SK-N-SH treated with all-trans-retinoic acid at 6 μM for 48 hours (cell line): Measurements from ENCODE around the gene TMEM125.

ENCODE experiments used
- ATAC-seq: fragments of 200-7000 bp; cut with Tn5 transposase; 3 replicates; pipeline ENCODE4 v1.9.1; 2020; ENCODE audit warnings: mild to moderate bottlenecking, moderate library complexity
- ARNTL ChIP-seq: fragments of 450-650 bp; formaldehyde crosslinking; IDR thresholded peaks from 2 replicates; pipeline ENCODE4 v1.5.0; 2020; ENCODE audit warnings: low read depth, mild to moderate bottlenecking, moderate library complexity, borderline replicate concordance
- BACH2 ChIP-seq: fragments of 250-450 bp; sonication (Bioruptor Pico); IDR thresholded peaks from 2 replicates; pipeline ENCODE4 v1.9.0; 2021; ENCODE audit warnings: mild to moderate bottlenecking, borderline replicate concordance
- CSDC2 ChIP-seq: fragments of 250-450 bp; sonication (Bioruptor Pico); IDR thresholded peaks from 2 replicates; pipeline ENCODE4 v1.5.0; 2020; ENCODE audit warnings: mild to moderate bottlenecking, moderate library complexity
- GLIS3 ChIP-seq: fragments of 250-450 bp; sonication (Bioruptor Pico); IDR thresholded peaks from 2 replicates; pipeline ENCODE4 v1.5.0; 2020; ENCODE audit warnings: mild to moderate bottlenecking, moderate library complexity
- ISL1 ChIP-seq: fragments of 250-450 bp; sonication (Bioruptor Pico); IDR thresholded peaks from 2 replicates; pipeline ENCODE4 v2.1.2; 2022; ENCODE audit warnings: mild to moderate bottlenecking, moderate library complexity
- OSR1 ChIP-seq: fragments of 250-450 bp; sonication (Bioruptor Pico); IDR thresholded peaks from 2 replicates; pipeline ENCODE4 v1.8.0; 2022; ENCODE audit warnings: moderate library complexity, mild to moderate bottlenecking, inconsistent platforms
- PPARA ChIP-seq: fragments of 250-450 bp; sonication (Bioruptor Pico); IDR thresholded peaks from 2 replicates; pipeline ENCODE4 v1.5.0; 2020; ENCODE audit warnings: mild to moderate bottlenecking, borderline replicate concordance
- RARB ChIP-seq: fragments of 250-450 bp; sonication (Bioruptor Pico); IDR thresholded peaks from 2 replicates; pipeline ENCODE4 v1.8.0; 2021; ENCODE audit warnings: mild to moderate bottlenecking, moderate library complexity
- SNAI2 ChIP-seq: fragments of 250-450 bp; sonication (Bioruptor Pico); IDR thresholded peaks from 2 replicates; pipeline ENCODE4 v1.5.0; 2020; ENCODE audit warnings: mild to moderate bottlenecking, moderate library complexity
- TCF4 ChIP-seq: fragments of 250-450 bp; sonication (Bioruptor Pico); IDR thresholded peaks from 2 replicates; pipeline ENCODE4 v1.8.0; 2021; ENCODE audit warnings: mild to moderate bottlenecking, moderate library complexity, borderline replicate concordance
- TOX ChIP-seq: fragments of 250-450 bp; sonication (Bioruptor Pico); IDR thresholded peaks from 2 replicates; pipeline ENCODE4 v1.8.0; 2021; ENCODE audit warnings: mild to moderate bottlenecking, moderate library complexity, borderline replicate concordance
- ZC3H10 ChIP-seq: fragments of 250-450 bp; sonication (Bioruptor Pico); IDR thresholded peaks from 2 replicates; pipeline ENCODE4 v1.5.1; 2021; ENCODE audit warnings: mild to moderate bottlenecking, moderate library complexity
- ZFP3 ChIP-seq: fragments of 250-450 bp; sonication (Bioruptor Pico); IDR thresholded peaks from 2 replicates; pipeline ENCODE4 v1.5.0; 2020; ENCODE audit warnings: mild to moderate bottlenecking, moderate library complexity
- ZFP30 ChIP-seq: fragments of 450-650 bp; formaldehyde crosslinking; IDR thresholded peaks from 2 replicates; pipeline ENCODE4 v1.5.0; 2022; ENCODE audit warnings: mild to moderate bottlenecking, moderate library complexity
- ZNF565 ChIP-seq: fragments of 450-650 bp; formaldehyde crosslinking; conservative IDR thresholded peaks from 2 replicates; pipeline ENCODE4 v1.5.0; 2020; ENCODE audit warnings: low read depth, mild to moderate bottlenecking, moderate library complexity
- ZNF70 ChIP-seq: fragments of 450-650 bp; formaldehyde crosslinking; IDR thresholded peaks from 2 replicates; pipeline ENCODE4 v1.5.0; 2020; ENCODE audit warnings: mild to moderate bottlenecking, moderate library complexity
- ZNF8 ChIP-seq: fragments of 450-650 bp; formaldehyde crosslinking; IDR thresholded peaks from 2 replicates; pipeline ENCODE4 v1.5.0; 2020; ENCODE audit warnings: mild to moderate bottlenecking, moderate library complexity
- TF ChIP-seq, protein P1 (sequence below): fragments of 250-450 bp; sonication (Bioruptor Pico); IDR thresholded peaks from 2 replicates; pipeline ENCODE4 v1.5.1; 2020; ENCODE audit warnings: low read depth, mild to moderate bottlenecking, moderate library complexity
- TF ChIP-seq, protein P2 (sequence below): fragments of 250-450 bp; sonication (Bioruptor Pico); IDR thresholded peaks from 2 replicates; pipeline ENCODE4 v1.5.0; 2020; ENCODE audit warnings: mild to moderate bottlenecking, moderate library complexity
- TF ChIP-seq, protein P3 (sequence below): fragments of 250-450 bp; sonication (Bioruptor Pico); IDR thresholded peaks from 2 replicates; pipeline ENCODE4 v1.5.1; 2021; ENCODE audit warnings: mild to moderate bottlenecking, moderate library complexity

Gene TMEM125

DNA sequence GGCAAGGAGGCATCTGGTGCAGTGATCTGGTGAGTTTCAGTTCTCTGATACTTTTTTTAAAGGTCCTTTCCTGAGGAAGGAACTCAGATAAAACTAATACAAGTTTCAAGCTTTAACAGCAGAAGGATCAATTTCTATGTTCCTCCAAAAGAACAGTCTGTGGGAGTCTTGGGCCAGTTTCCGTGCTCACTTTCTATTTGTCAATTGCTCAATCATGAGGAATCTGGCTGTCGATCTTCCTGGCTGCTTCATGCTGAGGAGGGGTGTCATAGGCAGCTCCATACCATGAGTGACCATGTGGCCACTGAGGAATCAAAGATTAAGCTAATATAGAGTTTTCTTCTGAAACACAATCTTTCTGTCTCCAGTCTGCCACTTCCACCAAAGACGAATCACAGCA is 11.4 kb upstream of the TMEM125 start:
- TF ChIP-seq GLIS3 (CRISPR knock-in tag) = no peak
- TF ChIP-seq RARB (CRISPR knock-in tag) = no peak
- TF ChIP-seq OSR1 (CRISPR knock-in tag) = no peak
- no peak for TF ChIP-seq ZNF565 (CRISPR knock-in tag)
- TF ChIP-seq PPARA = no peak
- no peak for TF ChIP-seq ARNTL (CRISPR knock-in tag)
- no peak for TF ChIP-seq ISL1
- no peak for TF ChIP-seq TOX (CRISPR knock-in tag)
- TF ChIP-seq, protein P1, sequence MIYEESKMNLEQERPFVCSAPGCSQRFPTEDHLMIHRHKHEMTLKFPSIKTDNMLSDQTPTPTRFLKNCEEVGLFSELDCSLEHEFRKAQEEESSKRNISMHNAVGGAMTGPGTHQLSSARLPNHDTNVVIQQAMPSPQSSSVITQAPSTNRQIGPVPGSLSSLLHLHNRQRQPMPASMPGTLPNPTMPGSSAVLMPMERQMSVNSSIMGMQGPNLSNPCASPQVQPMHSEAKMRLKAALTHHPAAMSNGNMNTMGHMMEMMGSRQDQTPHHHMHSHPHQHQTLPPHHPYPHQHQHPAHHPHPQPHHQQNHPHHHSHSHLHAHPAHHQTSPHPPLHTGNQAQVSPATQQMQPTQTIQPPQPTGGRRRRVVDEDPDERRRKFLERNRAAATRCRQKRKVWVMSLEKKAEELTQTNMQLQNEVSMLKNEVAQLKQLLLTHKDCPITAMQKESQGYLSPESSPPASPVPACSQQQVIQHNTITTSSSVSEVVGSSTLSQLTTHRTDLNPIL (CRISPR knock-in tag) = no peak
- no peak for TF ChIP-seq ZNF8 (CRISPR knock-in tag)
- TF ChIP-seq ZC3H10 (CRISPR knock-in tag) = no peak
- no peak for TF ChIP-seq ZFP3
- no peak for TF ChIP-seq SNAI2 (CRISPR knock-in tag)
- TF ChIP-seq, protein P2, sequence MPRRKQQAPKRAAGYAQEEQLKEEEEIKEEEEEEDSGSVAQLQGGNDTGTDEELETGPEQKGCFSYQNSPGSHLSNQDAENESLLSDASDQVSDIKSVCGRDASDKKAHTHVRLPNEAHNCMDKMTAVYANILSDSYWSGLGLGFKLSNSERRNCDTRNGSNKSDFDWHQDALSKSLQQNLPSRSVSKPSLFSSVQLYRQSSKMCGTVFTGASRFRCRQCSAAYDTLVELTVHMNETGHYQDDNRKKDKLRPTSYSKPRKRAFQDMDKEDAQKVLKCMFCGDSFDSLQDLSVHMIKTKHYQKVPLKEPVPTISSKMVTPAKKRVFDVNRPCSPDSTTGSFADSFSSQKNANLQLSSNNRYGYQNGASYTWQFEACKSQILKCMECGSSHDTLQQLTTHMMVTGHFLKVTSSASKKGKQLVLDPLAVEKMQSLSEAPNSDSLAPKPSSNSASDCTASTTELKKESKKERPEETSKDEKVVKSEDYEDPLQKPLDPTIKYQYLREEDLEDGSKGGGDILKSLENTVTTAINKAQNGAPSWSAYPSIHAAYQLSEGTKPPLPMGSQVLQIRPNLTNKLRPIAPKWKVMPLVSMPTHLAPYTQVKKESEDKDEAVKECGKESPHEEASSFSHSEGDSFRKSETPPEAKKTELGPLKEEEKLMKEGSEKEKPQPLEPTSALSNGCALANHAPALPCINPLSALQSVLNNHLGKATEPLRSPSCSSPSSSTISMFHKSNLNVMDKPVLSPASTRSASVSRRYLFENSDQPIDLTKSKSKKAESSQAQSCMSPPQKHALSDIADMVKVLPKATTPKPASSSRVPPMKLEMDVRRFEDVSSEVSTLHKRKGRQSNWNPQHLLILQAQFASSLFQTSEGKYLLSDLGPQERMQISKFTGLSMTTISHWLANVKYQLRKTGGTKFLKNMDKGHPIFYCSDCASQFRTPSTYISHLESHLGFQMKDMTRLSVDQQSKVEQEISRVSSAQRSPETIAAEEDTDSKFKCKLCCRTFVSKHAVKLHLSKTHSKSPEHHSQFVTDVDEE = no peak
- no peak for ATAC-seq

DNA sequence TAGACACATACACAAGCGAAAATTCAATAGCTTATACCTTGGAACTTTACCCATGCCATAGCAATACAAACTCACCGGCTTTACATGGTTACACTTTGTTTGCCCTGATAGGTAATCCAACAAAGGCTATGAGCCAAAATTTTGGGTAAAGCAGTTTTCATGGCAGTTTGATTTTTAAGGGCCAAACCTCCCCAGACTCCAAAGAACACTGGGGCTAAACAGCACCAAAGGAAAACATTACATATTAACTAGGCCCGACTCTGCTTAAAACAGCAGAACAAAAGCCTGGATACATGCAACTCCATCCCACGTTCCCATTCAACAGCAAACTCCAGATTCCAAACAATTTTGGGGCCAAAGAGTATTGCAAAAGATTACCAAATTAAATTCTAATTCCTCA is 4.4 kb upstream of the TMEM125 start:
- TF ChIP-seq ZFP3 (no peak), BACH2 (CRISPR knock-in tag) (no peak), TCF4 (CRISPR knock-in tag) (no peak), TOX (CRISPR knock-in tag) (no peak), ZNF8 (CRISPR knock-in tag) (no peak), ZFP30 (CRISPR knock-in tag) (no peak), ZC3H10 (CRISPR knock-in tag) (no peak), RARB (CRISPR knock-in tag) (no peak), ZNF565 (CRISPR knock-in tag) (no peak)
- TF ChIP-seq, protein P3, sequence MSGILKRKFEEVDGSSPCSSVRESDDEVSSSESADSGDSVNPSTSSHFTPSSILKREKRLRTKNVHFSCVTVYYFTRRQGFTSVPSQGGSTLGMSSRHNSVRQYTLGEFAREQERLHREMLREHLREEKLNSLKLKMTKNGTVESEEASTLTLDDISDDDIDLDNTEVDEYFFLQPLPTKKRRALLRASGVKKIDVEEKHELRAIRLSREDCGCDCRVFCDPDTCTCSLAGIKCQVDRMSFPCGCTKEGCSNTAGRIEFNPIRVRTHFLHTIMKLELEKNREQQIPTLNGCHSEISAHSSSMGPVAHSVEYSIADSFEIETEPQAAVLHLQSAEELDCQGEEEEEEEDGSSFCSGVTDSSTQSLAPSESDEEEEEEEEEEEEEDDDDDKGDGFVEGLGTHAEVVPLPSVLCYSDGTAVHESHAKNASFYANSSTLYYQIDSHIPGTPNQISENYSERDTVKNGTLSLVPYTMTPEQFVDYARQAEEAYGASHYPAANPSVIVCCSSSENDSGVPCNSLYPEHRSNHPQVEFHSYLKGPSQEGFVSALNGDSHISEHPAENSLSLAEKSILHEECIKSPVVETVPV (CRISPR knock-in tag) = no peak
- TF ChIP-seq, protein P2 = no peak
- TF ChIP-seq, protein P1 (CRISPR knock-in tag) = no peak
- no peak for ATAC-seq

DNA sequence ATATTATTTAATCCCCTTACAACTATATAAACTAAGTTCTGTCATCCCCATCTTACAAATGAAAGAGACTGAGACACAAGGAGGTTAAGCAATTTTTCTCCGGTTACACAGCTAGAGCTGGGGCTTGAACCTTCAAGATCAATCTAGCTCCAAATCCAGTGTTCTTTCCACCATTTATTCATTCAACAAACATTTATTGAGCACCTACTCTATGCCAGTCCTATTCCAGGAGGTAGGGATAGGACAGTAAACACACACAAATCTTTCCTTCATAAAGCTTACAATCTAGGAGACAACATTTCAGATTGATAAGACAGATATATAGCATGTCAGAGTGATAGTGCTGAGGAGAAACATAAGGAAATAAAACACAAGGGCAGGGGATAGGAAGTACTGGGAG is 2.9 kb upstream of the TMEM125 start:
- ATAC-seq = no peak
- TF ChIP-seq, protein P3 (CRISPR knock-in tag) = no peak
- TF ChIP-seq ZNF565 (CRISPR knock-in tag) (no peak), CSDC2 (CRISPR knock-in tag) (no peak), ZNF70 (CRISPR knock-in tag) (no peak), OSR1 (CRISPR knock-in tag) (no peak), SNAI2 (CRISPR knock-in tag) (no peak), GLIS3 (CRISPR knock-in tag) (no peak), BACH2 (CRISPR knock-in tag) (no peak), ARNTL (CRISPR knock-in tag) (no peak), ZC3H10 (CRISPR knock-in tag) (no peak)
- TF ChIP-seq, protein P2 = no peak
